Right atrium auricular region (tissue), 2 donors: ENCODE results near the gene PPP2R2C. TPM values are rescaled to one million over a fixed set of nuclear protein-coding genes. Genes with fewer than 3 reads are reported as not detected.

Experiments used
- DNase-seq: peaks from one replicate; pipeline ENCODE4 v3.0.0-alpha.2; 2019; ENCODE audit warnings: low spot score
- H3K27ac ChIP-seq, 2 donors: fragments of 200-600 bp; sonication (generic); 1 replicate in 1 of 2; 2 replicates in 1 of 2; pipeline ENCODE4 v1.5.1; 2016 to 2019
- H3K27me3 ChIP-seq, 2 donors: fragments of 200-600 bp; sonication (generic); one replicate each; pipeline versions ENCODE4 v1.5.1 to v1.6.0; 2017 to 2019
- H3K36me3 ChIP-seq: fragments of 200-600 bp; sonication (generic); one replicate; pipeline ENCODE4 v1.5.1; 2016
- H3K4me1 ChIP-seq, 2 donors: fragments of 200-600 bp; sonication (generic); one replicate each; pipeline versions ENCODE4 v1.5.1 to v1.6.0; 2017 to 2019
- H3K4me3 ChIP-seq, 2 donors: fragments of 200-600 bp; sonication (generic); 1 replicate in 1 of 2; 2 replicates in 1 of 2; pipeline ENCODE4 v1.5.1; 2017 to 2019; ENCODE audit warnings: mild to moderate bottlenecking in 1 of 2, moderate library complexity in 1 of 2
- H3K9me3 ChIP-seq, 2 donors: fragments of 200-600 bp; sonication (generic); one replicate each; pipeline ENCODE4 v1.5.1; 2019
- CTCF ChIP-seq, 2 donors: fragments of 200-600 bp; sonication (generic); IDR thresholded peaks; one replicate each; pipeline ENCODE4 v1.5.1; 2019; ENCODE audit warnings: antibody characterized with exemption in 2 of 2
- total RNA-seq, 2 donors: library from RNA; depleted of rRNA; stranded (reverse); fragments of >200 nt; gene quantifications; one replicate each; pipeline ENCODE4 v1.1.0, GENCODE V29; 2016

The PPP2R2C gene
- 1 to 10 TPM; 4.6 to 5.7 TPM for total RNA-seq

- Histone ChIP-seq H3K36me3 (no peaks in the 10 kb centered on the region), H3K9me3 (no peaks in the 10 kb centered on the region), H3K4me3 (peak within 1 kb of the TSS in 1 of 2 donors; percentile 54), H3K27ac (no peak within 1 kb of the TSS), H3K4me1 (peaks cover 0 to 19% of the 10 kb centered on the region in 2 donors), H3K27me3 (peaks cover 0 to 4% of the 10 kb centered on the region in 2 donors)
- DNase-seq: peak; percentile 13
- TF ChIP-seq CTCF (IDR thresholded peaks at IDR 0.05): no peak
Measured at GRCh38 chr4:6472387-6473263, at the start of gene PPP2R2C. PPP2R2C (minus strand) TSS chr4:6472614; CDS start chr4:6472229, 385 bp downstream.

- TF ChIP-seq CTCF (IDR thresholded peaks at IDR 0.05): no peak
- Histone ChIP-seq H3K4me3 (no peak overlapping the region), H3K4me1 (no peaks in the 10 kb centered on the region), H3K27ac (no peak overlapping the region), H3K36me3 (no peaks in the 10 kb centered on the region), H3K9me3 (no peaks in the 10 kb centered on the region), H3K27me3 (no peaks in the 10 kb centered on the region)
- no peak for DNase-seq
Measured at GRCh38 chr4:6520978-6521377, 48.6 kb upstream of the PPP2R2C start.

- no peak for DNase-seq
- H3K4me1 ChIP-seq: no peaks in the 10 kb centered on the region
- no peaks in the 10 kb centered on the region for H3K27me3 ChIP-seq
- H3K27ac ChIP-seq: no peak overlapping the region
- H3K9me3 ChIP-seq: no peaks in the 10 kb centered on the region
- no peaks in the 10 kb centered on the region for H3K36me3 ChIP-seq
- no peak overlapping the region for H3K4me3 ChIP-seq
- TF ChIP-seq CTCF (IDR thresholded peaks at IDR 0.05): no peak
Measured at GRCh38 chr4:6520051-6520636, 47.7 kb upstream of the PPP2R2C start.

GRCh38 chr4:6517171-6517570 is 44.8 kb upstream of the PPP2R2C start:
- Histone ChIP-seq H3K27ac (peak overlapping the region; percentile 53 to 68), H3K36me3 (no peaks in the 10 kb centered on the region), H3K4me3 (no peak overlapping the region), H3K4me1 (no peaks in the 10 kb centered on the region), H3K9me3 (peaks cover 0 to 5% of the 10 kb centered on the region in 2 donors), H3K27me3 (no peaks in the 10 kb centered on the region)
- TF ChIP-seq CTCF (IDR thresholded peaks at IDR 0.05): no peak
- DNase-seq: no peak

GRCh38 chr4:6516762-6517161 is 44.3 kb upstream of the PPP2R2C start:
- no peaks in the 10 kb centered on the region for H3K27me3 ChIP-seq
- no peak overlapping the region for H3K4me3 ChIP-seq
- H3K9me3 ChIP-seq: peaks cover 0 to 5% of the 10 kb centered on the region in 2 donors
- no peak for TF ChIP-seq CTCF (IDR thresholded peaks at IDR 0.05)
- H3K36me3 ChIP-seq: no peaks in the 10 kb centered on the region
- no peak for DNase-seq
- H3K4me1 ChIP-seq: no peaks in the 10 kb centered on the region
- peak overlapping the region; percentile 53 to 68 for H3K27ac ChIP-seq
